ENCODE measurements around the gene MED31. TPM values are rescaled to one million over a fixed set of nuclear protein-coding genes. Genes with fewer than 3 reads are reported as not detected.

MED31 gene
- total RNA-seq, 2 donors from 2014 or later: 8.3 to 10.7 TPM

DNA sequence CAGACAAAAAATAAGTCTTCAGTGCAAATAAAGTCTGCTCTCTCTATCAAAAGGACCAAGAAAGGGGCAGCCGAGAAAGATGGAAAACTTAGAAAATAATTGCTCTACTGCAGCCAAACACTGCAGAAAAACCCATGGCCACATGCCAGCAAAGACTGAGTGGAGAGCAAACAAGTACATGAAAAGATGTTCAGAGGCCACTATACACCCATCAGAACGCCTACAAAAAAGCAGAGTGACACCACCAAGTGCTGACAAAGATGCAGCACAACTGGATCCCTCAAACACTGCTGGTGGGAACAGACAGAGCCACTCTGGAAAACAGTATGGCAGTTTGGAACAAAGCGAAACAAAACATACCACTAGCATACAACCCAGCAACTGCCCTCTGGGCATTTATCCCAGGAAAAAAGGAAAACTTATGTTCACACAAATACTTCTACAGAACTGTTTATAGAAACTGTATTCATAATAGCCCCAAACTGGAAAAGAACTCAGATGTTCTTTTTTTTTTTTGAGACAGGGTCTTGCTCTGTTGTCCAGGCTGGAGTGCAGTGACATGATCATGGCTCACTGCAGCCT lies 47.6 kb downstream of the MED31 start:
- Histone ChIP-seq H3K4me1 (replicated peaks) (no peaks in the 10 kb centered on the region), H3K9me3 (no peaks in the 10 kb centered on the region), H3K27me3 (replicated peaks; ENCODE audit: insufficient read depth) (no peaks in the 10 kb centered on the region), H3K36me3 (no peaks in the 10 kb centered on the region), H3K4me3 (no peak overlapping the region), H3K27ac (no peak overlapping the region)
- WGBS: 48% methylated on average over 3 of the region's 3 CpGs
- peak; percentile 22 for DNase-seq (ENCODE audit: low spot score)
- intact Hi-C loops (cut with DNase I): no loop called here
- no peak for TF ChIP-seq POLR2AphosphoS5 (IDR thresholded peaks at IDR 0.05)

GRCh38 chr17:6602141-6602540 lies 49.3 kb downstream of the MED31 start:
- Histone ChIP-seq H3K27ac (no peak overlapping the region), H3K4me3 (no peak overlapping the region), H3K9me3 (no peaks in the 10 kb centered on the region), H3K36me3 (no peaks in the 10 kb centered on the region), H3K4me1 (replicated peaks) (no peaks in the 10 kb centered on the region), H3K27me3 (replicated peaks; ENCODE audit: insufficient read depth) (no peaks in the 10 kb centered on the region)
- no peak for TF ChIP-seq POLR2A (IDR thresholded peaks at IDR 0.05)
- TF ChIP-seq, protein P1, sequence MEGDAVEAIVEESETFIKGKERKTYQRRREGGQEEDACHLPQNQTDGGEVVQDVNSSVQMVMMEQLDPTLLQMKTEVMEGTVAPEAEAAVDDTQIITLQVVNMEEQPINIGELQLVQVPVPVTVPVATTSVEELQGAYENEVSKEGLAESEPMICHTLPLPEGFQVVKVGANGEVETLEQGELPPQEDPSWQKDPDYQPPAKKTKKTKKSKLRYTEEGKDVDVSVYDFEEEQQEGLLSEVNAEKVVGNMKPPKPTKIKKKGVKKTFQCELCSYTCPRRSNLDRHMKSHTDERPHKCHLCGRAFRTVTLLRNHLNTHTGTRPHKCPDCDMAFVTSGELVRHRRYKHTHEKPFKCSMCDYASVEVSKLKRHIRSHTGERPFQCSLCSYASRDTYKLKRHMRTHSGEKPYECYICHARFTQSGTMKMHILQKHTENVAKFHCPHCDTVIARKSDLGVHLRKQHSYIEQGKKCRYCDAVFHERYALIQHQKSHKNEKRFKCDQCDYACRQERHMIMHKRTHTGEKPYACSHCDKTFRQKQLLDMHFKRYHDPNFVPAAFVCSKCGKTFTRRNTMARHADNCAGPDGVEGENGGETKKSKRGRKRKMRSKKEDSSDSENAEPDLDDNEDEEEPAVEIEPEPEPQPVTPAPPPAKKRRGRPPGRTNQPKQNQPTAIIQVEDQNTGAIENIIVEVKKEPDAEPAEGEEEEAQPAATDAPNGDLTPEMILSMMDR (IDR thresholded peaks at IDR 0.05): no peak
- TF ChIP-seq POLR2AphosphoS5 (IDR thresholded peaks at IDR 0.05): no peak
- intact Hi-C loops (cut with DNase I): no loop called here
- DNase-seq (ENCODE audit: low spot score): no peak
- 96% methylated on average over 2 of the region's 2 CpGs for WGBS

DNA sequence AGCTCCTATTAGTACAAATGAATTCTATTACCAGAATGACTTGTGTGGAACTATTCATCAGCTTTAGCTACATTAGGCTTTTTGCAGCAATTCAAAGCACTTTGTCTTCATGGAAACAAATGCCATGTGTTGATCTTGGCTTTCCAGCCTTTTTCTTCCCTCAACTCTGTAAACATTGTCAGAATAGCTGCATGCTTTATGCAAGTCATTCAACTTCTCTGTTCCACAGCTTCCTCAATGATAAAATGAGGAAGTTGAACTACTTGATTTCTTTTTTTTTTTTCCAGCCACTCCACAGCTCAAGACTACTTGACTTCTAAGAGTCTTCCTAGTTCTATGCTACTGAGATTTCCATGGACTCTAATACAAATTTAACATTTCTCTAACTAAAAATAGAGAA lies 52.0 kb downstream of the MED31 start:
- Histone ChIP-seq H3K4me3 (no peak overlapping the region), H3K36me3 (peaks cover 0 to 6% of the 10 kb centered on the region in 2 donors), H3K9me3 (no peaks in the 10 kb centered on the region), H3K27me3 (replicated peaks; ENCODE audit: insufficient read depth) (no peaks in the 10 kb centered on the region), H3K4me1 (replicated peaks) (no peaks in the 10 kb centered on the region), H3K27ac (peak overlapping the region; percentile 2 to 41)
- intact Hi-C loops (cut with DNase I): no loop called here
- no peak for DNase-seq (ENCODE audit: low spot score)
- TF ChIP-seq POLR2A (IDR thresholded peaks at IDR 0.05) (no peak), POLR2AphosphoS5 (IDR thresholded peaks at IDR 0.05) (peak; percentile 65)
- TF ChIP-seq, protein P1 (IDR thresholded peaks at IDR 0.05): no peak

DNA sequence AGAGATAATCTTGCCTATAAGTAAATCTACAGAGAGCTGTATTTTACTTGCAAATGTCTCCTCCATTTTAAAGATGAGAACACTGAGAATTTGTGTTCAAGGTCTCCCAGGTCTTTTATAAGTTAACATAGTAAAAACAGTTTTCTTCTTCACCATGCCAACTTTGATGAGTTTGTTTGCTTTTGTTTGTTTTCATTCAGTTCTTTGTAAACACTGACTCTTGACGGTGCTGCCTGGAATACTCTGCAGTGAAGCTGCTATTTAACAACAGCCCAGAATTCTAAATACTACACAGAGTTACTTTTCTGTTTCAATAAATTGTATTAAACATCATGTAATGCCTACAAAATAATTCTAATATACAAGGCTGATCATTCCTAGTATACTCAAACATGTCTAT lies 53.7 kb downstream of the MED31 start:
- TF ChIP-seq POLR2A (IDR thresholded peaks at IDR 0.05) (no peak), POLR2AphosphoS5 (IDR thresholded peaks at IDR 0.05) (no peak)
- TF ChIP-seq, protein P1 (IDR thresholded peaks at IDR 0.05): no peak
- Histone ChIP-seq H3K27ac (peak overlapping the region in 1 of 2 donors; percentile 40), H3K4me3 (no peak overlapping the region), H3K4me1 (replicated peaks) (no peaks in the 10 kb centered on the region), H3K27me3 (replicated peaks; ENCODE audit: insufficient read depth) (no peaks in the 10 kb centered on the region), H3K36me3 (peaks cover 0 to 6% of the 10 kb centered on the region in 2 donors), H3K9me3 (no peaks in the 10 kb centered on the region)
- DNase-seq (ENCODE audit: low spot score): no peak
- 35% methylated on average over 1 of the region's 1 CpG for WGBS
- intact Hi-C loops (cut with DNase I): no loop called here

DNA sequence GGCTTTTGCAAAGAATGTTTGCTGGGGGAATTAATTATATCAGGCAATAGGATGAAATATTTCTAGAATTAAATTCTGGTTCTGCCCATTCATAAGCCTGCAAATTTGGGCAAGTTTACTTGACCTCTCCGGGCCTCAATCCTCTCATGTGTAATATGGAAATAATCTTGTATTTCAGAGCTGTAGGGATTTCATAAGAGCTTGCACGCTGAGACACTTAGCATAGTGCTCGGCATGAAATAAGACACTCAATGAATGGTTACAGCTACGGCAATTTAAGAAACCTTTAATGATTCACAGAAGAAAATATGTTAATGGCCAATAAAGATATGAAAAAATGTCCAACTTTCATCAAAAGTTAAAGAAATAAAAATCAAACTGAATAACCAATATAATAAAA lies 54.5 kb downstream of the MED31 start:
- Histone ChIP-seq H3K36me3 (peaks cover 0 to 6% of the 10 kb centered on the region in 2 donors), H3K27ac (no peak overlapping the region), H3K4me3 (no peak overlapping the region), H3K9me3 (no peaks in the 10 kb centered on the region), H3K4me1 (replicated peaks) (no peaks in the 10 kb centered on the region), H3K27me3 (replicated peaks; ENCODE audit: insufficient read depth) (no peaks in the 10 kb centered on the region)
- no peak for TF ChIP-seq POLR2AphosphoS5 (IDR thresholded peaks at IDR 0.05)
- TF ChIP-seq POLR2A (IDR thresholded peaks at IDR 0.05): no peak
- TF ChIP-seq, protein P1 (IDR thresholded peaks at IDR 0.05): no peak
- no peak for DNase-seq (ENCODE audit: low spot score)
- intact Hi-C loops (cut with DNase I): no loop called here
- 86% methylated on average over 4 of the region's 4 CpGs for WGBS
